MM.1S (cell line): ENCODE data around the gene DUSP18.
A peak's percentile ranks its signal among the peaks of the same experiment; 100 is the strongest.

Experiments used
- DNase-seq: peaks from one replicate; pipeline ENCODE4 v3.0.0-alpha.2; 2015
- H2AFZ ChIP-seq: fragments of 300-600 bp; sonication (generic); 2 replicates; pipeline ENCODE4 v1.6.0; 2016; ENCODE audit warnings: antibody characterized with exemption, low read length
- H3F3A ChIP-seq: fragments of 300-600 bp; sonication (generic); 2 replicates; pipeline ENCODE4 v1.6.1; 2016; ENCODE audit warnings: mild to moderate bottlenecking, antibody characterized with exemption, low read length, moderate library complexity, mixed read lengths; ENCODE audit not compliant: insufficient read depth
- H3K27ac ChIP-seq: fragments of 300-600 bp; sonication (generic); 2 replicates; pipeline ENCODE4 v1.5.1; 2016; ENCODE audit warnings: mild to moderate bottlenecking, low read length
- H3K27me3 ChIP-seq: fragments of 300-600 bp; sonication (generic); replicated peaks from 2 replicates; pipeline ENCODE4 v1.6.0; 2016; ENCODE audit warnings: low read length; ENCODE audit not compliant: insufficient read depth
- H3K36me3 ChIP-seq: fragments of 300-600 bp; sonication (generic); replicated peaks from 2 replicates; pipeline ENCODE4 v1.6.1; 2016; ENCODE audit warnings: mild to moderate bottlenecking, low read length, mixed read lengths; ENCODE audit not compliant: insufficient read depth
- H3K4me1 ChIP-seq: fragments of 300-600 bp; sonication (generic); 2 replicates; pipeline ENCODE4 v1.6.1; 2016; ENCODE audit warnings: low read length, mixed read lengths
- H3K4me2 ChIP-seq: fragments of 300-600 bp; sonication (generic); 2 replicates; pipeline ENCODE4 v1.6.0; 2016; ENCODE audit warnings: low read depth, low read length
- H3K4me3 ChIP-seq: fragments of 300-600 bp; sonication (generic); 2 replicates; pipeline ENCODE4 v1.5.1; 2016; ENCODE audit warnings: low read length, mixed read lengths
- H3K79me2 ChIP-seq: fragments of 300-600 bp; sonication (generic); 2 replicates; pipeline ENCODE4 v1.6.1; 2016; ENCODE audit warnings: mixed run types, low read length, mixed read lengths
- H3K9ac ChIP-seq: fragments of 300-600 bp; sonication (generic); 2 replicates; pipeline ENCODE4 v1.6.1; 2016; ENCODE audit warnings: low read length, mixed read lengths
- H3K9me2 ChIP-seq: fragments of 300-600 bp; sonication (generic); replicated peaks from 2 replicates; pipeline ENCODE4 v1.6.1; 2016; ENCODE audit warnings: mild to moderate bottlenecking, low read length, mixed read lengths; ENCODE audit not compliant: insufficient read depth
- H3K9me3 ChIP-seq: fragments of 300-600 bp; sonication (generic); replicated peaks from 2 replicates; pipeline ENCODE4 v1.6.1; 2016; ENCODE audit warnings: mild to moderate bottlenecking, low read length, mixed read lengths; ENCODE audit not compliant: insufficient read depth
- H4K20me1 ChIP-seq: fragments of 300-600 bp; sonication (generic); 2 replicates; pipeline ENCODE4 v1.6.1; 2016; ENCODE audit warnings: mild to moderate bottlenecking, low read length, moderate library complexity, mixed read lengths; ENCODE audit not compliant: insufficient read depth
- EZH2 ChIP-seq: fragments of 300-600 bp; sonication (generic); optimal IDR thresholded peaks from 2 replicates; pipeline ENCODE3; 2017; ENCODE audit warnings: low read depth, mild to moderate bottlenecking, antibody characterized with exemption, low read length, mixed read lengths
- EZH2phosphoT487 ChIP-seq: fragments of 300-600 bp; sonication (generic); IDR thresholded peaks from 2 replicates; pipeline ENCODE4 v1.6.1; 2018; ENCODE audit warnings: antibody characterized with exemption, low read length
- TF ChIP-seq, protein P1 (sequence below): fragments of 300-600 bp; sonication (generic); IDR thresholded peaks from 2 replicates; pipeline ENCODE4 v1.5.1; 2016; ENCODE audit warnings: antibody characterized with exemption, low read length, mixed read lengths

DUSP18 gene

DNA sequence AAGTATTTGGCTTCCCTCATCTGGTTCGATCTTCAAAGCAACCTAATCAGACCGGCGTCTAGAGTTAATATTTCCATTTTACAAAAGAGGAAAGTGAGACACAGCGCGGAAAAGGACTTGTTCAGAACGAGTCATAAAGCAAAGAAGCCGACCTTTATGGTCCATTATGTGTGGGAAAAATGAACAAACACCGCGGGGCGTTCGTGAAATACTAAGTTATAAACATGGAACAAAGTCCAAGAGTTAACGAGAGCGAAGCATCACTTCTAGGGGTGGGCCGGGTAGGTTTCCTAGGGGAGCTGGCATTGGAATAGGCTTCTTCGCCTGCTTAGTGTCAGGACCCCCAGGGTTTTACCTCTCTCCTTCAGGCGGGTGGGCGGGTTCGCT lies 575 bp downstream of the DUSP18 start:
- Histone ChIP-seq H3K27ac (no peak overlapping the region), H3K27me3 (peaks cover 8% of the 10 kb centered on the region), H3K9ac (peak overlapping the region; percentile 46; the same call in 1 of the 2 replicates), H4K20me1 (no peaks in the 10 kb centered on the region), H2AFZ (peak overlapping the region; percentile 95), H3K36me3 (no peaks in the 10 kb centered on the region), H3K9me2 (no peaks in the 10 kb centered on the region), H3K9me3 (no peaks in the 10 kb centered on the region), H3K4me1 (no peaks in the 10 kb centered on the region; the same call in 1 of the 2 replicates), H3K4me3 (peak overlapping the region; percentile 83), H3K79me2 (no peaks in the 10 kb centered on the region), H3F3A (no peaks in the 10 kb centered on the region), H3K4me2 (peak overlapping the region; percentile 99)
- no peak for DNase-seq
- TF ChIP-seq EZH2 (no peak), EZH2phosphoT487 (no peak)
- TF ChIP-seq, protein P1, sequence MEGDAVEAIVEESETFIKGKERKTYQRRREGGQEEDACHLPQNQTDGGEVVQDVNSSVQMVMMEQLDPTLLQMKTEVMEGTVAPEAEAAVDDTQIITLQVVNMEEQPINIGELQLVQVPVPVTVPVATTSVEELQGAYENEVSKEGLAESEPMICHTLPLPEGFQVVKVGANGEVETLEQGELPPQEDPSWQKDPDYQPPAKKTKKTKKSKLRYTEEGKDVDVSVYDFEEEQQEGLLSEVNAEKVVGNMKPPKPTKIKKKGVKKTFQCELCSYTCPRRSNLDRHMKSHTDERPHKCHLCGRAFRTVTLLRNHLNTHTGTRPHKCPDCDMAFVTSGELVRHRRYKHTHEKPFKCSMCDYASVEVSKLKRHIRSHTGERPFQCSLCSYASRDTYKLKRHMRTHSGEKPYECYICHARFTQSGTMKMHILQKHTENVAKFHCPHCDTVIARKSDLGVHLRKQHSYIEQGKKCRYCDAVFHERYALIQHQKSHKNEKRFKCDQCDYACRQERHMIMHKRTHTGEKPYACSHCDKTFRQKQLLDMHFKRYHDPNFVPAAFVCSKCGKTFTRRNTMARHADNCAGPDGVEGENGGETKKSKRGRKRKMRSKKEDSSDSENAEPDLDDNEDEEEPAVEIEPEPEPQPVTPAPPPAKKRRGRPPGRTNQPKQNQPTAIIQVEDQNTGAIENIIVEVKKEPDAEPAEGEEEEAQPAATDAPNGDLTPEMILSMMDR, result no peak

DNA sequence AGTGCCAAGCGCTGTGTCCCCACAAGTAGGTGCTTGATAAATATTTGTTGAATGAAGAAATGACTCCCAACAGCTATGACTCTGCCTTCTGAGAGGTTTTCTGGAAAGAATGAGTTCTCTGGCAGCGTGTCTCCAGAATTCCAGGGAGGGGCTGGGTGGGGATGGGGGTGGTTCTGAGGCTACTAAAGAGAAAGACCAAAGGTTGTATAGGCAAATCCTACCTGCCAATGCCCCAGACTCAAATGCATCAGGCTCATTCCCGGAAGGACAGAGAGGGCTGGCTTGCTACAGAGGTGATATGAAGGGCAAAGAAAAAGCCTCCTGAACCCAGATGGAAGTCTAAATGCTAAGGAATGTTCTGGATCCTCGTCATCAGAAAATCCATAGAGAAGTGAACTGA lies 1.9 kb downstream of the DUSP18 start:
- Histone ChIP-seq H3K9ac (no peak overlapping the region), H2AFZ (no peak overlapping the region), H3K4me1 (no peaks in the 10 kb centered on the region; the same call in 1 of the 2 replicates), H3K4me2 (no peak overlapping the region), H3K9me3 (no peaks in the 10 kb centered on the region), H3K79me2 (no peaks in the 10 kb centered on the region), H3K36me3 (no peaks in the 10 kb centered on the region), H3K27ac (no peak overlapping the region), H4K20me1 (no peaks in the 10 kb centered on the region), H3K9me2 (no peaks in the 10 kb centered on the region), H3F3A (no peaks in the 10 kb centered on the region), H3K4me3 (no peak overlapping the region), H3K27me3 (peaks cover 8% of the 10 kb centered on the region)
- no peak for DNase-seq
- TF ChIP-seq, protein P1, result no peak
- no peak for TF ChIP-seq EZH2phosphoT487
- no peak for TF ChIP-seq EZH2

DNA sequence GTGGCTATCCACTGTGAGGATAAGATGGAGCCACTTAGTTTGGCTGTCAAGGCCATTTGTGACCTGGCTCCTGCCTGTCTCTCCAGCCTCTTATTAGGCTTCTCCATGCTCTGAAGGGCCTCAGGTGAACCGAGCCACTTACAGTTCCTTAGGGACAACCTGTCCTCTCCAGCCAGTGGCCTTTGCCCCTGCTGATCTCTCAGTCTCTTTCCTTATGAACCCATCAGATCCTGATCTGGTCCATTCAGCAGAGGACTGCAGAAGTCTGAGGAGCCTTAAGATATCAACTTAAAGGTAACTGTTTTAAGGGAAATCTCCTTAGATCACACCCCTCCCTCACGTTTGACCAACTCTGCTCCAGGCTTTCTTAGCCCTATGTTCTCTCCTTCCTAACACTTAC lies 2.4 kb downstream of the DUSP18 start:
- Histone ChIP-seq H3F3A (no peaks in the 10 kb centered on the region), H3K27me3 (peaks cover 8% of the 10 kb centered on the region), H3K36me3 (no peaks in the 10 kb centered on the region), H3K9me3 (no peaks in the 10 kb centered on the region), H3K4me1 (no peaks in the 10 kb centered on the region; the same call in 1 of the 2 replicates), H3K79me2 (no peaks in the 10 kb centered on the region), H3K9me2 (no peaks in the 10 kb centered on the region), H2AFZ (no peak overlapping the region), H4K20me1 (no peaks in the 10 kb centered on the region), H3K4me2 (no peak overlapping the region), H3K27ac (no peak overlapping the region), H3K4me3 (no peak overlapping the region), H3K9ac (no peak overlapping the region)
- no peak for DNase-seq
- TF ChIP-seq EZH2phosphoT487 (no peak), EZH2 (no peak)
- TF ChIP-seq, protein P1, result no peak
